Measurements from ENCODE around the gene CNTN1.

DNA sequence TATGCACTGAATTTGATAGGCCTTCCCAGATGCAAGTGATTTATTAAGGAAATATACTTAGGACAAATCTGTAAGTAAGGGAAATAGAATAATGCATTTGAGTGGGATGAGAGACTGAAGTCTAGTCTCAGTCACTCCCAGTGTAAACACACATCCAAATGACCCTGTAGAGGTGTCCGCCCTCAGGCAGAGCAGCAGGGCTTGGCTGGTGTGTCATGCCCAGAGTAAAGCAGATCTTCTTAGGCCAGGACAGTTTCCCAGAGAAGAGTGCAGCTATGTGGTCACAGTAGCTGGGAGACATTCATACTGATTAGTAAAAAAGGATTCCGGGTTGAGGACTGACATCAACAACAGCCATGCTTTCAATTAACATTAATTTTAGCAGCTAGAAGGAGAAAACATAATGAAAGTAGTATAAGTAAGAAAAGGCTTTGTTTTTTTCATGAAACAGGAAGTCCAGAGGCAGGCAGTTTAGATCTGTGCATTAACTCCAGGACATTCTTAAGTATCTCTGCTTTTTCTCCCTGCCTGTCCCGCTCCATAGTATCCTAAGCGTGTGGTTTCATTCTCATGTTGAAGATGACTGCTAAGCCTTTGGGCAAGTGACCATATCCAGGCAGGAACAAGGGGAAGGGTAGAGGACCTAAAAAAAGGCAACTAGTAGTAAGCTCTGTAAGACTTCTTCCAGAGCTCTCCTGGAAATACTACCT lies 35.7 kb downstream of the CNTN1 start:
- TF ChIP-seq, protein P1, sequence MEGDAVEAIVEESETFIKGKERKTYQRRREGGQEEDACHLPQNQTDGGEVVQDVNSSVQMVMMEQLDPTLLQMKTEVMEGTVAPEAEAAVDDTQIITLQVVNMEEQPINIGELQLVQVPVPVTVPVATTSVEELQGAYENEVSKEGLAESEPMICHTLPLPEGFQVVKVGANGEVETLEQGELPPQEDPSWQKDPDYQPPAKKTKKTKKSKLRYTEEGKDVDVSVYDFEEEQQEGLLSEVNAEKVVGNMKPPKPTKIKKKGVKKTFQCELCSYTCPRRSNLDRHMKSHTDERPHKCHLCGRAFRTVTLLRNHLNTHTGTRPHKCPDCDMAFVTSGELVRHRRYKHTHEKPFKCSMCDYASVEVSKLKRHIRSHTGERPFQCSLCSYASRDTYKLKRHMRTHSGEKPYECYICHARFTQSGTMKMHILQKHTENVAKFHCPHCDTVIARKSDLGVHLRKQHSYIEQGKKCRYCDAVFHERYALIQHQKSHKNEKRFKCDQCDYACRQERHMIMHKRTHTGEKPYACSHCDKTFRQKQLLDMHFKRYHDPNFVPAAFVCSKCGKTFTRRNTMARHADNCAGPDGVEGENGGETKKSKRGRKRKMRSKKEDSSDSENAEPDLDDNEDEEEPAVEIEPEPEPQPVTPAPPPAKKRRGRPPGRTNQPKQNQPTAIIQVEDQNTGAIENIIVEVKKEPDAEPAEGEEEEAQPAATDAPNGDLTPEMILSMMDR (IDR thresholded peaks at IDR 0.05): no peak
- TF ChIP-seq POLR2A (IDR thresholded peaks at IDR 0.05): no peak
